Measurements from ENCODE around the gene CTDNEP1. TPM values are rescaled to one million over a fixed set of nuclear protein-coding genes. Genes with fewer than 3 reads are reported as not detected.

CTDNEP1 gene
- total and polyA plus RNA-seq, 2 donors (not counting 3 experiments of a cell fraction or from before 2014, with no cell fraction given), result 130 to 143 TPM

DNA sequence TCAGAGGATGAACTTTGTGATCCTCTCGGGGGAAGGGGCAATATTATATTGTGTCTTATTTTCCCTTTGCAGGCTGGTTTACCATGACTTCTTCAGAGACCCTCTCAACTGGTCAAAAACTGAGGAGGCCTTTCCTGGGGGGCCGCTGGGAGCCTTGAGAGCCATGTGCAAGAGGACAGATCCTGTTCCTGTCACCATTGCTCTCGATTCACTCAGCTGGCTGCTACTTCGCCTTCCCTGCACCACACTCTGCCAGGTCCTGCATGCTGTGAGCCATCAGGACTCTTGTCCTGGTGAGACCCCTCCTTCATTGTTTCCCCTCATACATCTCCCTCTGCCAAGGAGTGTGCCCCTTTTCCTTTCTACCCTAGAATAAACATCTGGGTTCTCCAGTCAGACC lies 3.0 kb upstream of the CTDNEP1 start:
- CTCF ChIA-PET, result interaction anchor here (1.2 kb wide), 1 partner anchor 41 kb away, joined by 7 read pairs; no protein-coding TSS in a partner anchor
- no TSS peak for BruUV-seq (replicated peaks)
- no peaks in the 10 kb centered on the region for H4K20me1 ChIP-seq (replicated peaks; ENCODE audit: control insufficient read depth, extremely low read depth, insufficient read depth, low read length)

DNA sequence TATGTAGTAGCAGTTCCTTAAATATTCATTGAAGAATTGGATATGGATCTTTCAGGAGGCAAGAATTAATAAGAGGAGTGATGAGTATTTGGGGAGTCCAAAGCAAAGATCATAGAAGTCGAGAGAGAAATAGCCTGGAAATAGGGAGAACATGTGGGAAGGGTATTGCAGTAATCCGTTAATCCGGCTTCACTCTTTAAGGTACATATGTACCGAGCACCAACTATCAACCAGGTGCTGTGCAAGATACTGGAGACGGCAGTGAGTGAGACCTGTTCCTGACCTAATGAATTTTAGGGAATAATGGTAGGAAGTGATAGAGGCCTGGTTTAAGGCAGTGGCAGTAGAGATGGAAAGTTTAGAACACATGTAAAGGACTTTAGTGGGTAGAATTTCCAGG lies 1.5 kb upstream of the CTDNEP1 start:
- Histone ChIP-seq H3K9me3 (replicated peaks; ENCODE audit: control insufficient read depth, insufficient read depth, low read length) (no peaks in the 10 kb centered on the region), H2AFZ (ENCODE audit: low read depth, low read length) (no peak overlapping the region), H3K4me1 (ENCODE audit: control insufficient read depth, extremely low read depth, insufficient read depth, low read length) (peaks cover 23% of the 10 kb centered on the region), H3K27ac (ENCODE audit: insufficient read depth, low read depth, low read length) (peak overlapping the region; percentile 95), H3K9me1 (replicated peaks; ENCODE audit: control insufficient read depth, extremely low read depth, insufficient read depth, low read length) (no peaks in the 10 kb centered on the region), H3K36me3 (ENCODE audit: control insufficient read depth in 2 of 2, extremely low read depth in 1 of 2, insufficient read depth in 2 of 2, low read length in 2 of 2) (peaks cover 3 to 16% of the 10 kb centered on the region in 2 experiments), H4K20me1 (replicated peaks; ENCODE audit: control insufficient read depth, extremely low read depth, insufficient read depth, low read length) (no peaks in the 10 kb centered on the region), H3K79me2 (ENCODE audit: control insufficient read depth, insufficient read depth, low read length) (peaks cover 48% of the 10 kb centered on the region), H3K4me3 (replicated peaks in 1 of 3; ENCODE audit: insufficient read depth in 1 of 3, low read depth in 1 of 3, low read length in 3 of 3) (peak overlapping the region; percentile 57 to 82 (median 65)), H3K4me2 (ENCODE audit: insufficient read depth, low read length) (peak overlapping the region; percentile 90), H3K9ac (replicated peaks; ENCODE audit: extremely low read depth, insufficient read depth, low read length) (peak overlapping the region; percentile 94), H3K27me3 (ENCODE audit: control insufficient read depth in 2 of 2, insufficient read depth in 2 of 2, low read length in 2 of 2) (no peaks in the 10 kb centered on the region)
- dilution Hi-C loops (cut with MboI; ENCODE audit: extremely low pct_ligation_motif_present, low sequenced_read_pairs) (no loop called here), intact Hi-C loops (cut with micrococcal nuclease) (loop anchor here (5.0 kb wide), 1 partner anchor 184 kb away; the partner anchor contains the start of genes FGF11 and TMEM102)
- no peak for DNase-seq (ENCODE audit: low read depth, low spot score)
- ChIA-PET POLR2A (no interaction called here), CTCF (no interaction called here)
- FAIRE-seq, result no peak
- no TSS peak for BruUV-seq (replicated peaks)
- TF ChIP-seq EZH2 (IDR thresholded peaks at IDR 0.05; ENCODE audit: borderline replicate concordance, low read depth, low read length, severe bottlenecking) (no peak), POLR2AphosphoS5 (IDR thresholded peaks at IDR 0.05; ENCODE audit: insufficient read depth, low read depth, low read length) (no peak), POLR2A (IDR thresholded peaks at IDR 0.05; ENCODE audit: low read depth, low read length) (no peak), GATA2 (IDR thresholded peaks at IDR 0.05; ENCODE audit: insufficient read depth, insufficient read length, low read depth, low read length) (no peak), FOS (IDR thresholded peaks at IDR 0.05; ENCODE audit: borderline replicate concordance, insufficient read depth, low read length) (no peak)
- TF ChIP-seq, protein P1, sequence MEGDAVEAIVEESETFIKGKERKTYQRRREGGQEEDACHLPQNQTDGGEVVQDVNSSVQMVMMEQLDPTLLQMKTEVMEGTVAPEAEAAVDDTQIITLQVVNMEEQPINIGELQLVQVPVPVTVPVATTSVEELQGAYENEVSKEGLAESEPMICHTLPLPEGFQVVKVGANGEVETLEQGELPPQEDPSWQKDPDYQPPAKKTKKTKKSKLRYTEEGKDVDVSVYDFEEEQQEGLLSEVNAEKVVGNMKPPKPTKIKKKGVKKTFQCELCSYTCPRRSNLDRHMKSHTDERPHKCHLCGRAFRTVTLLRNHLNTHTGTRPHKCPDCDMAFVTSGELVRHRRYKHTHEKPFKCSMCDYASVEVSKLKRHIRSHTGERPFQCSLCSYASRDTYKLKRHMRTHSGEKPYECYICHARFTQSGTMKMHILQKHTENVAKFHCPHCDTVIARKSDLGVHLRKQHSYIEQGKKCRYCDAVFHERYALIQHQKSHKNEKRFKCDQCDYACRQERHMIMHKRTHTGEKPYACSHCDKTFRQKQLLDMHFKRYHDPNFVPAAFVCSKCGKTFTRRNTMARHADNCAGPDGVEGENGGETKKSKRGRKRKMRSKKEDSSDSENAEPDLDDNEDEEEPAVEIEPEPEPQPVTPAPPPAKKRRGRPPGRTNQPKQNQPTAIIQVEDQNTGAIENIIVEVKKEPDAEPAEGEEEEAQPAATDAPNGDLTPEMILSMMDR (IDR thresholded peaks at IDR 0.05; ENCODE audit: extremely low read depth in 1 of 2, insufficient read depth in 1 of 2, low read depth in 1 of 2, low read length in 2 of 2), result no peak

More for the DNA sequence above, 3.0 kb upstream of the CTDNEP1 start:
- Histone ChIP-seq H3K4me1 (ENCODE audit: control insufficient read depth, extremely low read depth, insufficient read depth, low read length) (peaks cover 18% of the 10 kb centered on the region), H3K27me3 (ENCODE audit: control insufficient read depth in 2 of 2, insufficient read depth in 2 of 2, low read length in 2 of 2) (no peaks in the 10 kb centered on the region), H3K9me3 (replicated peaks; ENCODE audit: control insufficient read depth, insufficient read depth, low read length) (no peaks in the 10 kb centered on the region), H3K36me3 (ENCODE audit: control insufficient read depth in 2 of 2, extremely low read depth in 1 of 2, insufficient read depth in 2 of 2, low read length in 2 of 2) (peaks cover 3 to 21% of the 10 kb centered on the region in 2 experiments), H3K4me2 (ENCODE audit: insufficient read depth, low read length) (no peak overlapping the region), H3K9ac (replicated peaks; ENCODE audit: extremely low read depth, insufficient read depth, low read length) (no peak overlapping the region), H3K9me1 (replicated peaks; ENCODE audit: control insufficient read depth, extremely low read depth, insufficient read depth, low read length) (no peaks in the 10 kb centered on the region), H3K27ac (ENCODE audit: insufficient read depth, low read depth, low read length) (no peak overlapping the region), H3K4me3 (replicated peaks in 1 of 3; ENCODE audit: insufficient read depth in 1 of 3, low read depth in 1 of 3, low read length in 3 of 3) (no peak overlapping the region), H2AFZ (ENCODE audit: low read depth, low read length) (no peak overlapping the region), H3K79me2 (ENCODE audit: control insufficient read depth, insufficient read depth, low read length) (peaks cover 34% of the 10 kb centered on the region)
- dilution Hi-C loops (cut with MboI; ENCODE audit: extremely low pct_ligation_motif_present, low sequenced_read_pairs) (no loop called here), intact Hi-C loops (cut with micrococcal nuclease) (loop anchor here (5.0 kb wide), 1 partner anchor 183 kb away; the partner anchor contains the start of genes FGF11 and TMEM102)
- FAIRE-seq (no peak), DNase-seq (ENCODE audit: low read depth, low spot score) (no peak)
- no peak for TF ChIP-seq POLR2A (IDR thresholded peaks at IDR 0.05; ENCODE audit: low read depth, low read length)
- TF ChIP-seq JUN (IDR thresholded peaks at IDR 0.05; ENCODE audit: borderline replicate concordance, insufficient read depth, insufficient read length, low read depth), result no peak
- POLR2A ChIA-PET, result no interaction called here

Data from endothelial cell of umbilical vein (primary cell).